OCI-LY1 (cell line): ENCODE data around the gene YAP1.

Source experiments
- EZH2 ChIP-seq: fragments of 200-600 bp; sonication (generic), shearing (Covaris generic); IDR thresholded peaks from 2 replicates; pipeline ENCODE4 v1.8.0; 2017; ENCODE audit warnings: borderline replicate concordance, mixed run types, mild to moderate bottlenecking, antibody characterized with exemption, low read length, moderate library complexity, mixed read lengths
- TF ChIP-seq, protein P1 (sequence below): fragments of 200-600 bp; sonication (generic), shearing (Covaris generic); IDR thresholded peaks from 2 replicates; pipeline ENCODE4 v1.5.1; 2017; ENCODE audit warnings: mild to moderate bottlenecking, antibody characterized with exemption, low read length, moderate library complexity, mixed read lengths

GRCh38 chr11:102280245-102280833 is 170.1 kb downstream of the YAP1 start:
- TF ChIP-seq, protein P1, sequence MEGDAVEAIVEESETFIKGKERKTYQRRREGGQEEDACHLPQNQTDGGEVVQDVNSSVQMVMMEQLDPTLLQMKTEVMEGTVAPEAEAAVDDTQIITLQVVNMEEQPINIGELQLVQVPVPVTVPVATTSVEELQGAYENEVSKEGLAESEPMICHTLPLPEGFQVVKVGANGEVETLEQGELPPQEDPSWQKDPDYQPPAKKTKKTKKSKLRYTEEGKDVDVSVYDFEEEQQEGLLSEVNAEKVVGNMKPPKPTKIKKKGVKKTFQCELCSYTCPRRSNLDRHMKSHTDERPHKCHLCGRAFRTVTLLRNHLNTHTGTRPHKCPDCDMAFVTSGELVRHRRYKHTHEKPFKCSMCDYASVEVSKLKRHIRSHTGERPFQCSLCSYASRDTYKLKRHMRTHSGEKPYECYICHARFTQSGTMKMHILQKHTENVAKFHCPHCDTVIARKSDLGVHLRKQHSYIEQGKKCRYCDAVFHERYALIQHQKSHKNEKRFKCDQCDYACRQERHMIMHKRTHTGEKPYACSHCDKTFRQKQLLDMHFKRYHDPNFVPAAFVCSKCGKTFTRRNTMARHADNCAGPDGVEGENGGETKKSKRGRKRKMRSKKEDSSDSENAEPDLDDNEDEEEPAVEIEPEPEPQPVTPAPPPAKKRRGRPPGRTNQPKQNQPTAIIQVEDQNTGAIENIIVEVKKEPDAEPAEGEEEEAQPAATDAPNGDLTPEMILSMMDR = no peak
- no peak for TF ChIP-seq EZH2
